AG04450 (cell line): Measurements from ENCODE around the gene PLOD3. TPM values are rescaled to one million over a fixed set of nuclear protein-coding genes. Genes with fewer than 3 reads are reported as not detected.

Experiments used
- CTCF ChIA-PET: fragments of 300-600, 350-600 bp; formaldehyde crosslinking; extraction: SDS; loops from one replicate; lab custom pipeline; 2022; ENCODE audit warnings: antibody characterized with exemption, inconsistent platforms; lab: Charles Lee
- POLR2A ChIA-PET: fragments of 350-600 bp; formaldehyde crosslinking; extraction: SDS; loops from one replicate; lab custom pipeline; 2021; ENCODE audit warnings: antibody characterized with exemption, inconsistent platforms; lab: Yijun Ruan, JAX
- DNase-seq: peaks from one replicate; pipeline ENCODE4 v3.0.0-alpha.2; 2011; ENCODE audit warnings: low read depth, low spot score
- H3K27ac ChIP-seq: one replicate; pipeline ENCODE4 v1.5.1; 2012; ENCODE audit warnings: low read depth, low read length, control low read depth
- H3K27me3 ChIP-seq: one replicate; pipeline ENCODE4 v1.6.0; 2012; ENCODE audit warnings: low read length; ENCODE audit not compliant: control insufficient read depth, insufficient read depth
- H3K4me3 ChIP-seq: 2 replicates; pipeline ENCODE4 v1.5.1; 2011; ENCODE audit warnings: mild to moderate bottlenecking, low read depth, low read length, control low read depth
- H3K9me3 ChIP-seq: 2 replicates; pipeline ENCODE4 v1.5.1; 2012; ENCODE audit warnings: low read length; ENCODE audit not compliant: control insufficient read depth, insufficient read depth
- CTCF ChIP-seq: IDR thresholded peaks from 2 replicates; pipeline ENCODE4 v1.5.1; 2011; ENCODE audit warnings: low read depth, low read length, control low read depth, inconsistent platforms
- polyA plus RNA-seq: library from polyadenylated mRNA; depleted of rRNA; stranded (reverse); fragments of >200 nt; gene quantifications from 2 replicates; pipeline ENCODE4 v1.2.3, GENCODE V29; 2011

PLOD3 gene
- polyA plus RNA-seq, 1 experiment, result 60.6 TPM

- CTCF ChIA-PET, result interaction anchor here (0.9 kb wide), 1 partner anchor 10 kb away, joined by 3 read pairs; no protein-coding TSS in a partner anchor
- H3K27ac ChIP-seq, result peak overlapping the region; percentile 31
- peaks cover 26% of the 10 kb centered on the region for H3K27me3 ChIP-seq
- TF ChIP-seq CTCF, result no peak
- no peaks in the 10 kb centered on the region; the same call in 1 of the 2 replicates for H3K9me3 ChIP-seq
- H3K4me3 ChIP-seq, result peak overlapping the region; percentile 36
- no peak for DNase-seq
- POLR2A ChIA-PET, result no interaction called here
These were observed 50.3 kb downstream of the PLOD3 start for GRCh38 chr7:101166909-101167644.

GRCh38 chr7:101166648-101166908, 50.8 kb downstream of the PLOD3 start:
- POLR2A ChIA-PET, result no interaction called here
- DNase-seq, result no peak
- peaks cover 21% of the 10 kb centered on the region for H3K27me3 ChIP-seq
- CTCF ChIA-PET, result interaction anchor here (0.9 kb wide), 1 partner anchor 10 kb away, joined by 3 read pairs; no protein-coding TSS in a partner anchor
- no peak for TF ChIP-seq CTCF
- H3K27ac ChIP-seq, result no peak overlapping the region
- H3K9me3 ChIP-seq, result no peaks in the 10 kb centered on the region; the same call in 1 of the 2 replicates
- peak overlapping the region; percentile 36 for H3K4me3 ChIP-seq

- peaks cover 16% of the 10 kb centered on the region for H3K27me3 ChIP-seq
- POLR2A ChIA-PET, result interaction anchor here (1.0 to 1.4 kb wide), 2 partner anchors 39 to 65 kb away, joined by 3 to 5 read pairs; partner anchors contain the start of gene SERPINE1
- no peaks in the 10 kb centered on the region; the same call in 1 of the 2 replicates for H3K9me3 ChIP-seq
- H3K4me3 ChIP-seq, result peak overlapping the region; percentile 48
- no peak for TF ChIP-seq CTCF
- DNase-seq, result no peak
- H3K27ac ChIP-seq, result peak overlapping the region; percentile 2
- CTCF ChIA-PET, result interaction anchor here (0.8 to 2.5 kb wide), 7 partner anchors 9 to 117 kb away, joined by 3 to 11 read pairs (median 3); no protein-coding TSS in a partner anchor
These were observed 51.3 kb downstream of the PLOD3 start for GRCh38 chr7:101165958-101166647.

- ChIA-PET POLR2A (interaction anchor here (0.6 to 1.4 kb wide), 6 partner anchors 12 to 737 kb away, joined by 3 to 5 read pairs (median 4); partner anchors contain the start of genes SERPINE1, UFSP1 and ZCWPW1), CTCF (interaction anchor here (0.8 to 2.5 kb wide), 6 partner anchors 9 to 117 kb away, joined by 3 to 11 read pairs (median 3); no protein-coding TSS in a partner anchor)
- peak; percentile 84 for DNase-seq
- Histone ChIP-seq H3K27ac (peak within 1 kb of the TSS; percentile 2), H3K4me3 (peak within 1 kb of the TSS; percentile 48), H3K9me3 (no peaks in the 10 kb centered on the region; the same call in 1 of the 2 replicates), H3K27me3 (peaks cover 8% of the 10 kb centered on the region)
- no peak for TF ChIP-seq CTCF
These were observed 52.1 kb downstream of the PLOD3 start, which contains the start of gene VGF for GRCh38 chr7:101165075-101165957. Gene VGF, minus strand, starts transcription at chr7:101165569. Its CDS starts 726 bp downstream, at chr7:101164843.
